Ishikawa (cell line): ENCODE results near the gene ZNF653.

Experiments used
- EGR1 ChIP-seq: IDR thresholded peaks from 2 replicates; pipeline ENCODE4 v1.6.1; 2012
- EP300 ChIP-seq: IDR thresholded peaks from 2 replicates; pipeline ENCODE4 v1.6.1; 2012; ENCODE audit warnings: borderline replicate concordance
- TEAD4 ChIP-seq: IDR thresholded peaks from 2 replicates; pipeline ENCODE4 v1.6.1; 2012
- TF ChIP-seq, protein P1 (sequence below): IDR thresholded peaks from 2 replicates; pipeline ENCODE4 v1.6.1; 2012
- TF ChIP-seq, protein P2 (sequence below): IDR thresholded peaks from 2 replicates; pipeline ENCODE4 v1.6.1; 2012; ENCODE audit warnings: low read depth, mild to moderate bottlenecking

GRCh38 chr19:11445141-11445540 lies 60.5 kb downstream of the ZNF653 start:
- TF ChIP-seq EGR1 (no peak), EP300 (no peak), TEAD4 (no peak)
- TF ChIP-seq, protein P1, sequence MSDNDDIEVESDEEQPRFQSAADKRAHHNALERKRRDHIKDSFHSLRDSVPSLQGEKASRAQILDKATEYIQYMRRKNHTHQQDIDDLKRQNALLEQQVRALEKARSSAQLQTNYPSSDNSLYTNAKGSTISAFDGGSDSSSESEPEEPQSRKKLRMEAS = no peak
- TF ChIP-seq, protein P2, sequence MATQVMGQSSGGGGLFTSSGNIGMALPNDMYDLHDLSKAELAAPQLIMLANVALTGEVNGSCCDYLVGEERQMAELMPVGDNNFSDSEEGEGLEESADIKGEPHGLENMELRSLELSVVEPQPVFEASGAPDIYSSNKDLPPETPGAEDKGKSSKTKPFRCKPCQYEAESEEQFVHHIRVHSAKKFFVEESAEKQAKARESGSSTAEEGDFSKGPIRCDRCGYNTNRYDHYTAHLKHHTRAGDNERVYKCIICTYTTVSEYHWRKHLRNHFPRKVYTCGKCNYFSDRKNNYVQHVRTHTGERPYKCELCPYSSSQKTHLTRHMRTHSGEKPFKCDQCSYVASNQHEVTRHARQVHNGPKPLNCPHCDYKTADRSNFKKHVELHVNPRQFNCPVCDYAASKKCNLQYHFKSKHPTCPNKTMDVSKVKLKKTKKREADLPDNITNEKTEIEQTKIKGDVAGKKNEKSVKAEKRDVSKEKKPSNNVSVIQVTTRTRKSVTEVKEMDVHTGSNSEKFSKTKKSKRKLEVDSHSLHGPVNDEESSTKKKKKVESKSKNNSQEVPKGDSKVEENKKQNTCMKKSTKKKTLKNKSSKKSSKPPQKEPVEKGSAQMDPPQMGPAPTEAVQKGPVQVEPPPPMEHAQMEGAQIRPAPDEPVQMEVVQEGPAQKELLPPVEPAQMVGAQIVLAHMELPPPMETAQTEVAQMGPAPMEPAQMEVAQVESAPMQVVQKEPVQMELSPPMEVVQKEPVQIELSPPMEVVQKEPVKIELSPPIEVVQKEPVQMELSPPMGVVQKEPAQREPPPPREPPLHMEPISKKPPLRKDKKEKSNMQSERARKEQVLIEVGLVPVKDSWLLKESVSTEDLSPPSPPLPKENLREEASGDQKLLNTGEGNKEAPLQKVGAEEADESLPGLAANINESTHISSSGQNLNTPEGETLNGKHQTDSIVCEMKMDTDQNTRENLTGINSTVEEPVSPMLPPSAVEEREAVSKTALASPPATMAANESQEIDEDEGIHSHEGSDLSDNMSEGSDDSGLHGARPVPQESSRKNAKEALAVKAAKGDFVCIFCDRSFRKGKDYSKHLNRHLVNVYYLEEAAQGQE = no peak
